Ovary (tissue), 9 donors: Measurements from ENCODE around the gene EPHA10. TPM values are rescaled to one million over a fixed set of nuclear protein-coding genes. Genes with fewer than 3 reads are reported as not detected.

Experiments used
- DNase-seq, 5 donors: peaks; one replicate each; pipeline ENCODE4 v3.0.0-alpha.2; 2019 to 2020
- H3K27ac ChIP-seq, 2 donors: fragments of 200-600 bp; one replicate each; pipeline versions ENCODE4 v1.5.1 to v1.8.0; 2019 to 2022
- H3K27me3 ChIP-seq: fragments of 200-600 bp; one replicate; pipeline ENCODE4 v1.8.0; 2022
- H3K36me3 ChIP-seq: fragments of 200-600 bp; sonication (generic); one replicate; pipeline ENCODE4 v1.5.1; 2019
- H3K4me1 ChIP-seq: one replicate; pipeline ENCODE4 v1.8.1; 2013; ENCODE audit warnings: mild to moderate bottlenecking, moderate library complexity; ENCODE audit not compliant: insufficient read depth
- H3K4me3 ChIP-seq: fragments of 200-600 bp; sonication (generic); one replicate; pipeline ENCODE4 v1.5.1; 2017
- H3K9me3 ChIP-seq, 2 donors: fragments of 200-600 bp in 1 of 2; sonication (generic) in 1 of 2; one replicate each; pipeline versions ENCODE4 v1.5.1 to v1.8.1; 2013 to 2019; ENCODE audit warnings: mild to moderate bottlenecking in 1 of 2, moderate library complexity in 1 of 2
- EP300 ChIP-seq: sonication (generic); formaldehyde crosslinking; IDR thresholded peaks from one replicate; pipeline ENCODE4 v1.6.1; 2017; ENCODE audit warnings: antibody characterized with exemption
- POLR2A ChIP-seq: fragments of 450-650 bp; IDR thresholded peaks from one replicate; pipeline ENCODE4 v1.6.1; 2017; ENCODE audit warnings: antibody characterized with exemption, mild to moderate bottlenecking, moderate library complexity
- whole genome bisulfite sequencing, 3 donors: extraction: QIAGEN DNeasy Blood & Tissue Kit in 1 of 3; methylation state at CpG; one replicate each; pipeline versions ENCODE4 v1.1.5 to v1.1.7; 2013 to 2017; 5-methylcytosine and 5-hydroxymethylcytosine counted together
- intact Hi-C, 4 donors: fragments of 100-400 bp; cut with DNase I; formaldehyde crosslinking; loops; one replicate each; pipeline versions ENCODE4 v1.11.0 to v1.15.1; 2022 to 2023
- polyA plus RNA-seq, 2 donors: library from polyadenylated mRNA; stranded (reverse); fragments of 200-250 nt in 1 of 2; fragments of 350-450 nt in 1 of 2; fragmentation: Illumina TruSeq in 1 of 2; extraction: RNeasy Lipid Tissue Mini Kit (QIAGEN cat#74804) in 1 of 2; gene quantifications; one replicate each; pipeline ENCODE4 v1.2.3, GENCODE V29; 2013 to 2014
- total RNA-seq, 7 donors: library from RNA; depleted of rRNA in 2 of 7; stranded (reverse); fragments of >200 nt in 2 of 7; fragmentation: NEBNext Ultra II Directional in 3 of 7; extraction: Animal tissue kit (Norgen Biotek cat#: 25700) in 3 of 7; gene quantifications; one replicate each; pipeline versions ENCODE4 v1.1.0 to v1.2.4, GENCODE V29; 2016 to 2023
- TF ChIP-seq, protein P1 (sequence below), 3 donors: fragments of 450-650 bp in 2 of 3; fragments of 200-600 bp in 1 of 3; IDR thresholded peaks; one replicate each; pipeline versions ENCODE4 v1.5.1 to v1.8.0; 2016 to 2022; ENCODE audit warnings: antibody characterized with exemption in 3 of 3, mild to moderate bottlenecking in 1 of 3
- donor health status: DM: no; HTN: no; CAD: no; lungs with moderate emphysema.
- donor health status: DM: no; HTN: no; CAD: no.
- donor health status: Bipolar disorder and iron deficiency.
- donor health status: DM: yes; HTN: yes; CAD: no.
- donor health status: DM: no; HTN: no; CAD: no.
- donor health status: DM: yes; HTN: yes; CAD: no.

The EPHA10 gene
- total and polyA plus RNA-seq, 9 donors: 0.02 to 0.69 (median 0.30) TPM; not detected in 3

- TF ChIP-seq, protein P1, sequence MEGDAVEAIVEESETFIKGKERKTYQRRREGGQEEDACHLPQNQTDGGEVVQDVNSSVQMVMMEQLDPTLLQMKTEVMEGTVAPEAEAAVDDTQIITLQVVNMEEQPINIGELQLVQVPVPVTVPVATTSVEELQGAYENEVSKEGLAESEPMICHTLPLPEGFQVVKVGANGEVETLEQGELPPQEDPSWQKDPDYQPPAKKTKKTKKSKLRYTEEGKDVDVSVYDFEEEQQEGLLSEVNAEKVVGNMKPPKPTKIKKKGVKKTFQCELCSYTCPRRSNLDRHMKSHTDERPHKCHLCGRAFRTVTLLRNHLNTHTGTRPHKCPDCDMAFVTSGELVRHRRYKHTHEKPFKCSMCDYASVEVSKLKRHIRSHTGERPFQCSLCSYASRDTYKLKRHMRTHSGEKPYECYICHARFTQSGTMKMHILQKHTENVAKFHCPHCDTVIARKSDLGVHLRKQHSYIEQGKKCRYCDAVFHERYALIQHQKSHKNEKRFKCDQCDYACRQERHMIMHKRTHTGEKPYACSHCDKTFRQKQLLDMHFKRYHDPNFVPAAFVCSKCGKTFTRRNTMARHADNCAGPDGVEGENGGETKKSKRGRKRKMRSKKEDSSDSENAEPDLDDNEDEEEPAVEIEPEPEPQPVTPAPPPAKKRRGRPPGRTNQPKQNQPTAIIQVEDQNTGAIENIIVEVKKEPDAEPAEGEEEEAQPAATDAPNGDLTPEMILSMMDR (IDR thresholded peaks at IDR 0.05): no peak
- TF ChIP-seq EP300 (no peak), POLR2A (no peak)
- no peak for DNase-seq
- Histone ChIP-seq H3K4me1 (peaks cover 3% of the 10 kb centered on the region), H3K36me3 (no peaks in the 10 kb centered on the region), H3K4me3 (no peak overlapping the region), H3K27ac (no peak overlapping the region), H3K27me3 (no peaks in the 10 kb centered on the region), H3K9me3 (no peaks in the 10 kb centered on the region)
- intact Hi-C loops: loop anchor here in 3 of 4 donors (5.0 to 10.0 kb wide), 3 partner anchors 76 to 229 kb away; no protein-coding TSS in a partner anchor
- WGBS, 3 donors: 71 to 78% (median 77%) methylated on average over 3 of the region's 3 CpGs
Observed at GRCh38 chr1:37680933-37681332, 84.0 kb downstream of the EPHA10 start.

DNA sequence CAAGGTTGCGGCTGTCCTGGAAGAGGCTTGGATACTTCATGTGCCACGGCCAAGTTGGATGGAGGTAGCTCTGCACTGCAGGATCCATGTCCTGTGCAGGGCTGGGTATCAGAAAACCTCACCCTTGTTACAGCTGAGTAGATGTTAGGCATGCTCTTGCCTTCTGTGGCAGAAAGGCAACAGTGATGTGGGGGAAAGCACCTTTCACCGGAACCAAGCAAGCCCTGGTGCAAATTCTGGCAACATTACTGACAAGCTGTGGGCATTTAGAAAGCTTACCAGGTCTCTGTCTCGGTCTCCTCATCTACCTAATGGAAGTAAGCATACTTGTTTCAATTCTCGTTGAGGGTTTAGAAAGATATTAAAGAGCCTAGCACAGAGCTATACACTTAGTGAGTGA is 87.1 kb downstream of the EPHA10 start:
- Histone ChIP-seq H3K27ac (no peak overlapping the region), H3K27me3 (no peaks in the 10 kb centered on the region)
- intact Hi-C loops: loop anchor here in 2 of 4 donors (5.0 to 10.0 kb wide), 2 partner anchors 81 to 223 kb away; partner anchors contain the start of gene GNL2 (in 1 of the 2)

GRCh38 chr1:37677143-37677439 is 87.8 kb downstream of the EPHA10 start:
- no peak for DNase-seq
- Histone ChIP-seq H3K36me3 (no peaks in the 10 kb centered on the region), H3K4me3 (no peak overlapping the region), H3K27ac (no peak overlapping the region), H3K4me1 (peaks cover 4% of the 10 kb centered on the region), H3K27me3 (no peaks in the 10 kb centered on the region), H3K9me3 (no peaks in the 10 kb centered on the region)
- TF ChIP-seq, protein P1 (IDR thresholded peaks at IDR 0.05): no peak
- no peak for TF ChIP-seq POLR2A
- no peak for TF ChIP-seq EP300
- 42 to 75% (median 60%) methylated on average over 4 of the region's 4 CpGs for WGBS, 3 donors
- intact Hi-C loops: loop anchor here in 2 of 4 donors (5.0 to 10.0 kb wide), 2 partner anchors 80 to 222 kb away; partner anchors contain the start of gene GNL2 (in 1 of the 2)

More for the DNA sequence above, 87.1 kb downstream of the EPHA10 start:
- 89 to 95% (median 91%) methylated on average over 5 of the region's 5 CpGs for WGBS, 3 donors
- Histone ChIP-seq H3K4me3 (no peak overlapping the region), H3K36me3 (no peaks in the 10 kb centered on the region), H3K4me1 (peaks cover 4% of the 10 kb centered on the region), H3K9me3 (no peaks in the 10 kb centered on the region)
- no peak for TF ChIP-seq POLR2A
- TF ChIP-seq, protein P1 (IDR thresholded peaks at IDR 0.05): no peak
- no peak for DNase-seq

DNA sequence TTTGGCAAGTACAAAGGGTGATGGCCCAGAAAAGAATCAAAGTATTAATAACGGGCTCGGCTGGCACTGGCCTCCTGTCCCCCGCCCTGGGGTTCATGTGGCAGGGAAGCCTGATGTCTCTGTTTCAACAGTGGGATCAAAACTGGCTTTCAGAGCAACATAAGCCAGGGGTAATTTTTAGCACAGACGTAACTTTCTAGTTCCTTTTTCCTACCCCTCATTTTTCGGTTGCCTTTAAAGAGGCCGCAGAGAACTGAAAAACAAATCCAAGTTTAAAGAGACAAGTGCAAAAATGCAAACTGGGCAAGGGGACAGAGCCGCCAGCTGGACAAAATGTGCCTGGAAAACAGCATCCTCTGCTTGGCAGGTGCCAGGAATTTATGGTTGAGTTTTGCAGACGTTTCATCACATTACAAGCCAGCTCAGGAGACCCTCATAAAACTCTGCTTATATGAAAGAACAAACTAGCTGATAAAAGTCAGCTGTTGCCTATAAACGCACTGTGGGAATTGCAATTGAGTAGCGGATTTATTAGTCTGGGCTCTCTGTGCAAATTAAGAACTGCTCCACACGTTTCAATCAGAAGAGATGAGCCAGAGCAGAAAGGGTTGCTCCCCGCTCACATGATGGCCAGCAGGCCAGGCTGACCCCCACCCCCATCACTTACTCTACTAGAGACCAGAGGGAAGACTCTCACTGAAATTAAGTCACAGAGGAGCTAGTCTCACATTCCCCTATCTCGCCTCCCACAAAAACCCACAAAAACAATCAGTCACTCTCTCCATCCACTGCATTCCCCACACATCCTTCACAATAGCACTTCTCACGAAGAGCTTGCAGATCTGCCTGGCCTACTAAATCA is 88.4 kb downstream of the EPHA10 start:
- Histone ChIP-seq H3K27me3 (no peaks in the 10 kb centered on the region), H3K27ac (peak overlapping the region; percentile 4 to 43), H3K4me3 (no peak overlapping the region), H3K4me1 (peaks cover 4% of the 10 kb centered on the region), H3K9me3 (no peaks in the 10 kb centered on the region), H3K36me3 (no peaks in the 10 kb centered on the region)
- TF ChIP-seq EP300 (no peak), POLR2A (no peak)
- TF ChIP-seq, protein P1 (IDR thresholded peaks at IDR 0.05): no peak
- 11% methylated on average over 14 of the region's 14 CpGs for WGBS, 3 donors
- intact Hi-C loops: loop anchor here in 2 of 4 donors (5.0 to 10.0 kb wide), 2 partner anchors 79 to 222 kb away; partner anchors contain the start of gene GNL2 (in 1 of the 2)
- peak; percentile 30 to 60 (median 31) for DNase-seq
